NCI-H2196 treated with DMSO at 0.1 percent for 48 hours (cell line): ENCODE results near the gene PKN3.

Experiments used
- DNase-seq: peaks from one replicate; lab custom pipeline; 2025; ENCODE audit not compliant: unreplicated experiment; lab: John Stamatoyannopoulos, UW

The PKN3 gene

DNA sequence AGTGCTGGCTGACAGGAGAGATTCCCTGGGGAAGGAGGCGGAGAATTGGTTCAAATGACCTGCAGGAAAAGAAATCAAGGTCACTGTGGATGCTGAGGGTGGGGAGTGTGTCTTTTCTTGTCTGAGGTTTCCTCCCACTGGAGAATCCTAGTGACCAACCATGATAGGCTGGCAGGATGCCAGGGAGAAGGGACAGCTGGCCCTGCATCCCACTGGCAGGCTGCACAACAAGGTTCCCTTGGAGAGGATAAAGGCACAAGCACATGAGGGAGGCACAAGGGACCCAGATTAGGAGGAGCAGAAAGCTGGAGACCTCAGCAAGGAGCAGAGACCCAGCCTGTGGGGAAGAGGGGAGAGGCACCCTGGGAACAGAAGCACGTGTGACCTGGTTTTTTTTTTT lies 33.1 kb downstream of the PKN3 start:
- no peak for DNase-seq

- DNase-seq, result no peak
Observed at GRCh38 chr9:128742401-128742800, 40.1 kb downstream of the PKN3 start.

- DNase-seq, result no peak
Observed at GRCh38 chr9:128743421-128743820, 41.1 kb downstream of the PKN3 start.

- no peak for DNase-seq
Observed at GRCh38 chr9:128747241-128747640, 44.9 kb downstream of the PKN3 start.

DNA sequence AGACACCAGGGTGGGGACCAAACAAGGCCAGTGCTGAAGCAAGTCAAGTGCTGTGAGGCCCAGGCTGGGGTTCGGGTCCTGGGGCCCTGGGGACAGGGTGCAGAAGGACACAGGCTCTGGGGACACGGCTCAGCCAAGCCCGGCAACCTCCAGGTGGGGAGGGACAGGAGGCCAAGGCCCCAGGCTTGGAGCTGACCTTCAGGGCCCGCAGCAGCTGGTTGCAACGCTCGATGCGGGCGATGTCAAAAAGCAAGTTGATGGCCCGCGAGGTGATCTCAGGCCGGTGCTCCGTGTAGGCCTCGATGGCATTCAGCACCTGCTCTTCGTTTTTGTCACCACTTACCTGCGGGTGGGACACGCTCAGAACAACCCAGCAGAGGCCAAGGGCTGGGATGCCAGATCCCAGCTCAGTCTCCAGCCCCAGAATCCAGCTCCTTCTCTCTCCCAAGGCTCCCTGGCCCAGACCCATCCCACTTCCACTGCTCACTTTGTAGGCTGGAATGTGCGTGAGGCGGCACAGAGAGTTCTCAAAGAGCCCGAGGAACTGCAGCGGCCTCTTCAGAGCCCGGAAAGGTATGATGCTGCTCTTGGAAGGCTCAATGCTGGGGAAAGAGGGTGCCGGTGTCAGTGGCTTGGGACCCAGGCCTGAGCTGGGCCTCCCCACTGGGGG lies 48.8 kb downstream of the PKN3 start:
- no peak for DNase-seq

- no peak for DNase-seq
Observed at GRCh38 chr9:128753627-128754026, 51.3 kb downstream of the PKN3 start.

DNA sequence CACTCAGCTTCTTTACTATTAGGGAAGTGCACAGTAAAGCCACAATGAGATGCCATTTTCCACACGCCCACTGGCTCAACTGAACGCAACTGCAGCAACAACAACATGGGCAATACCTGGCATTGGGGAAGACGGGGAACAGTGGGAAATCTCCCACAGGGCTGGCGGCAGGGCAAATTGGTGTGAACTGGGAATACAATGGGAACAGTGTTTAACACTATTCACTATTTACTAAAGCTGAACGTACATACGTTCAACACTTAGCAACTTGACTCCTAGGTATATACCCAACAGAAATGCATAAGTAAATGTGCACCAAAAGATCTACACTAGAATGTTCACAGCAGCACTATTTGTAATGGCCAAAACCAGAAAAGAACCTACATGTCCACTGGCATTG lies 55.3 kb downstream of the PKN3 start:
- no peak for DNase-seq

DNA sequence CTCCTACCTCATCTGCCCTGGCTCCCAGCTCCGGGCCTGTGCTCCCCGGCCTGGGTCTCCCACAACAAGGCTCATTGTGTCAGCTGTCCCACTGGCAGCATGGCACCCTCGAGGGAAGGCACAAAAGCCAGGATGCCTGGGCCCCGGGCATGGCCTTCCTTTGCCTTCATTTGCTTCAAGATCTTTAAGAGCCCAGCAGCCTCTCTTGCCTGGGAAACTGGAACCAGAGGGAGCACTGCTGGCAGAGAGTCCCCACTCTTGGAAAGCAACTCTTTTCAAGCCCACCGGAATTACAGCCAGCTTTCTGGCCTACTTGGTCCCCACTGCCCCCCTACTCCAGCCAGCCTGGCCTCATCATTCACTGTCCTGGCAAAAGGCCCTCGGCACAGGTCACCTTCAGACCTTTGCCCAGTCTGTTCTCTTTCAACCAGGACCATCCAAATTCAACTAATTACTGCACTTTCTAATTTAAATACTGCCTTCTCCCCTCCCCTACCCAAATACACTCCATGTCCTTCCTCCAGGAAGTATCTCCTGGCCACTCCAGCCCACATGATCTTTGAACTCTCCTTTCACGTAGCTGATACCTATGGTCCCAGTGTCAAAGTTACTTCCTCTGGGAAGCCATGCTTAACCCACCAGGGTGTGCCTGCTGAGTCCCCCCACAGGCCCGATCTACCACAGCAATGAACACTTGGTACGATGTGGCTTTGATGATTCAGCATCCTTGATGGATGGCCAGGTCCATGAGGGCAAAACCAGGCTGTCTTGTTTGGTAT lies 60.6 kb downstream of the PKN3 start:
- no peak for DNase-seq

- DNase-seq, result no peak
Observed at GRCh38 chr9:128764361-128764760, 62.1 kb downstream of the PKN3 start.

DNA sequence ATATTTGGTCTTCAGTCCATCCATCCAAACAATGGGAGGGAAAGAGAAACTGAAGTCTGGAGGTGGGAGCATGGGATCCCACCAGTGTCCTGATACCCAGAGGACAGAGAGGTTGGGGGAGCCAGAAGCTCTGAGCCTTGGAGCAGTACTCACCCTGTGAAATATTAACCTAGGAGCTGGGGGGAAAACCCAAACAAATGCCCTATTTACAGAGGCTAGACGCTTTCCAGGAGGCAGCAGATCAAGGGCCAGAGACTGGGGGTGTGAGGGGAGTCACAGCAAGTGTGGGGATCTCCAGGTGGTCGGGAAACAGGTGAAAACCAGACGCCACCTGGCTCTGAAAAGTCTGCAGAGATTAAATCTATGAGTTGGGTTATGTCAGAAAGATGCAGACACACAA lies 63.2 kb downstream of the PKN3 start:
- DNase-seq, result no peak

DNA sequence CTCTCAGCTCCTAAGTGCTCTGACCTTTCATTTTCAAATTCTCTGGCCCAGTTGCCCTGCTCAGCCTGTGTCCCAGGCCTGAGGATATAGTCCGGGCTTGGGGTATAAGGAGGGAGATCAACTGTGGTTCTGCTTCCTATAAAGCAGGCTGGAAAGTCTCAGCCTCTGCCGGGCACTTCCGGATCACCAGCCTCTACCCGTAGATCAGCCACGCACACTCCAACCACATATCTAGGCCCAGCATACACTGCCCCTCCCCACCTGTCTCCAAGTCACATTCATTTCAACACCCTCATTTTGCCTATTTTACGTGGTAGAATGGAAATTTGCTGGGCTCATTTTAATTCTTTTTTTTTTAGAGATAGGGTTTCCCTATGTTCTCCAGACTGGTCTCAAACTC lies 66.3 kb downstream of the PKN3 start:
- no peak for DNase-seq
